GM19438 (cell line): Measurements from ENCODE around the gene SLC26A8.
"Not testable (repeated sequence)": the region's sequence is repeated elsewhere in the genome, so short reads cannot be mapped to it uniquely, and the experiment has no call there.

Source experiments
- ATAC-seq: cut with Tn5 transposase; IDR thresholded peaks from one replicate; pipeline ENCODE4 v1.9.1; 2021; ENCODE audit warnings: low read depth; ENCODE audit not compliant: unreplicated experiment

The SLC26A8 gene

DNA sequence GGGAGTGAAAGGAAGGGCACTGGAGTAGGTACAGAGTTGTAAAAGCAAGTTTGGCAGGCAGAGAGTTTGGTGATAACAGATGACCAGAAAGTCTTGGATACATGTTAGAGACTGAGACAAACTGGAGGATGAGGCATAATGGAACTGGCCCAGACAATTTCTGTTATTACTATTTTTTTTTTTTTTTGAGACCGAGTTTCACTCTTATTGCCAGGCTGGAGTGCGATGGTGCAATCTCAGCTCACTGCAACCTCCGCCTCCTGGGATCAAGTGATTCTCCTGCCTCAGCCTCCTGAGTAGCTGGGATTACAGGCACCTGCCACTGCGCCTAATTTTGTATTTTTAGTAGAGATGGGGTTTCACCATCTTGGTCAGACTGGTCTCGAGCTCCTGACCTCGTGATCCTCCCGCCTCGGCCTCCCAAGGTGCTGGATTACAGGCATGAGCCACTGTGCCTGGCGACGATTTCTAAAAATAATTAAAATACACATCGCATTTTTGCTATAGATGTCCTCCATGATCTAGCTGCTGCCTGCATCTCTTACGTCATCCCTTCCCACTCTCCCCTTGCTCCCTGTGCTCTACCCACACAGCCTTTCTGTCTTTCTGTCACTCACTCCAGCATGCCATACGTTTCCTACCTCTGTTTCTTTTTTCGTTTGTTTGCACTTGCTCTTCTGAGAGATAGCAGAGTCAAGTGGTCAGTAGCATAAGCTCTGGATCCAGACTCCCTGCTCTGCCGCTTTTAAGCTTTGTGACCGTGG, 26.7 kb upstream of the SLC26A8 start:
- ATAC-seq, result no peak

DNA sequence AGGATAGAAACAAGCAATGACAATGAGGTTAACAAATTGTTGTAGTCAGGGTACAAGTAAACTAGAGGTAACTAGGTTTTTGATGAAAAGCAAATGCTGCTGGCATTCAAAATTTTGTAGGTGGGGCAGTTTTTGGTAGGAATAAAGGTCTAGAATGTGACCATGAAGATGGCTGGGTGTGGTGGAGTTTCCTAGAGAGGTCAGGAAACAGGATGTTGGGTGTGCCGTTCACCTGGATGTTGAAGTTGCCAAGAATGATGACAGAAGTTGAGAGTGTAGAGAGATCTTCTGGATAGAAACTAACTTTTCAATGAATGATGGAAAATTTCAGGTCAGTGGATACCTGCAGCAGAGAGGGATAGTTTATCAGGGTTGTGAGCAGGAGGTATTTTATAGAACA, 25.9 kb upstream of the SLC26A8 start:
- no peak for ATAC-seq

DNA sequence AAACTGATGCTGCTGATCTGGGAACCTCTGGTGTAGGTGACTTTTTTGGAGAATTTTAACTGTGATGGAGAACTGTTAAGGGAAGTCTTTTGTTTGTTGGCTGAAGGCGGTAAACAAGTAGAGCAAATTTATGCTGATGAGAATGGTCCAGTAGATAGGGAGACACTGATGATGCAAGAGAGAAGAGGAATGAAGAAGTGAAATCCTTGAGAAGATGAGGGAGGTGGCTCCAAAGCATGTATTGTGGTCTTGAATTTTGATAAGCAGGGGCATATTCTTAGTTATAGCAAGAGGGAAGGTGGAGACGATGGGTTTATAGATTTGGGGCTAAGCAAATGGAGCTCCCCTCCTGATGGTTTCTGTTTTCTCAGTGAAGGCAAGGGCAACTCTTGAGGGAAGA, 25.1 kb upstream of the SLC26A8 start:
- no peak for ATAC-seq

DNA sequence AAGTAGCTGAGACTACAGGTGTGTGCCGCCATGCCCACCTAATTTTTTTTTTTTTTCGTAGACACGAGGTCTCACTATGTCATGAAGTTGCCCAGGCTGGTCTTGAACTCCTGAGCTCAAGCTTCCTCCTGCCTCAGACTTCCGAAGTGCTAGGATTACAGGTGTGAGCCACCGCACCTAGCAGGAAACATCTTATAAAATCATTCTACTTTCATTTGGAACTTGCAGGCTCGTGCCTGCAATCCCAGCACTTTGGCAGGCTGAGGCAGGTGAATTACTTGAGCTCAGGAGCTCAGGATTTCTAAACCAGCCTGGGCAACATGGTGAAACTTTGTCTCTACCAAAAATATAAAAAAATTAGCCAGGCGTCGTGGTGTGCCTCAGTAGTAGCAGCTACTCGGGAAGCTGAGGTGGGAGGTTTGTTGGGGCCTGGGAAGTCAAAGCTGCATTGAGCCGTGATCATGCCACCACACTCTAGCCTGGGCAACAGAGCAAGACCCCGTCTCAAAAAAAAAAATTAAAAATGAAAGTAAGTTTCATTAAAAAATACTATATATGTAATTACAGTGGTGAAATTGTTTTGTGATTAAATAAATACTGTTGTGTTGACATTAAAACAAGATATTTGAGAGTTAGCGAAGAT, 18.3 kb upstream of the SLC26A8 start:
- ATAC-seq, result no peak

DNA sequence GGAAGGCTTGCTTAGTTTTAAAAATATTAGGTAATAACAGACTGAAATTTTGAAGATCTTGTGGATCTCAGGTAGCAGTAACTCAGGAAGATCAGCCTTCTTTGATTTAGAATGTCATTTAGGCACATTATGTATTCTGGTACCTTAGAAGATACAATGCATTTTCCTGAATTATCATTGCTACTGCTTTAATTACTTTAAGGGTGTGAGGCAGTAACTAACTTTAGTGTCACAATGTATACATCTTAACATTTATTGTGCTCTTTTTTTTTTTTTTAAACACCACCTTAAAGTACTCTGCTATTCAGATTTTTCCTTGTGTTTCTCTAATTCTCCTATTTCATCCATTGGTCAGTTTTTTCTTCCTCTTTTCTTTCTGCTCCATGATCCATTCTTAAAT, 16.5 kb upstream of the SLC26A8 start:
- ATAC-seq, result no peak

DNA sequence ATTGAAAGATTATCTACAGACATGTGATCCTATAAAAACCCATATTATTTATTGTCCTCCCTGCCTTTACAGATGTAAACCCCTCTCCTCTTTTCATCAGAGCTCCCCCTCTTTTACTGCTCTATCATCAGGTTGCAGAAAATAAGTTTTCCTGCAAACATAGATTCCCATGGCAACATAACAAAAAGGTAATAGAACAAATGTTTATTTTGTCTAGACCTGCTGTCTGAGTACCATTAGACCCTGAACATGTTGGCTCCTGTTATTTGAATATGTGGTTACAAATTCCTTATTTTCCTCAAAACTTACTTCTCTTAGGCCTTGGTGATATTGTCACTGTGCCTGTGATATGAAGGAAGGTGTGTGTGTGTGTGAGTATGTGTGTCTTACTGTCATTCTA, 14.7 kb upstream of the SLC26A8 start:
- no peak for ATAC-seq

DNA sequence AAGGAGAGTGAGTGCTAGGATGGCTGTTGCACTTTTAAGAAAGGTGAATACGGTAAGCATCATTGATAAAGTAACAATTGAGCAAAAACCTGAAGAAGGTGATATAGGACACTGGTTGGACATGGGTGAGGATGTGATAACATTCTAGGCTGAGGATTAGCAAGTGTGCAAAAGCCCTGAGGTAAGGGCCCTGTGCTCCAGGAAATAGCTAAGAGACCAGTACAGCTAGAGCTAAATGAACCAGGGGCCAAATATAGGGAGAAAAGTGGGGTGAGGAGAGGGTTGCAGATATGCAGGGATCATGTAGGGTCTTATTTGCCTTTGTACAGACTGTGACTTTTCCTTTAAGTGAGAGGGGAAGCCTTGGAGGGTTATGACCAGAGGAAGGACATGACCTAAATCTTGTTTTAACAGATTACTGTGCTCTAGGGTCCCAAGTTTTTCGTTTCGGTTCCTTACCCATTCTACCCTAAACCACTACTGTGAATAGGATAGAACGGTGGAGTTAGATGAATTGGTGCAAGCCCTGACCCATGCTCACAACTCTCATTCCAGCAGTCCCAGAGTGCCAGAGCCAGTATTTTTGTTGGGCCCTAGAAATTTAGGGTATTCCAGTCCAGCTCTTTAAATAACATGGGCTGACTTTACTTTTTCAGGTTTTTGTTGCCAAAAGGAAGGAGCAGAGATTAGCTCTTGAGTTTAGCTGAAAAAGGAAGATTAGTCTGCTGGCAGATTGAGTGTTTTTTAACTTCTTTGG, 13.9 kb upstream of the SLC26A8 start:
- ATAC-seq, result no peak

DNA sequence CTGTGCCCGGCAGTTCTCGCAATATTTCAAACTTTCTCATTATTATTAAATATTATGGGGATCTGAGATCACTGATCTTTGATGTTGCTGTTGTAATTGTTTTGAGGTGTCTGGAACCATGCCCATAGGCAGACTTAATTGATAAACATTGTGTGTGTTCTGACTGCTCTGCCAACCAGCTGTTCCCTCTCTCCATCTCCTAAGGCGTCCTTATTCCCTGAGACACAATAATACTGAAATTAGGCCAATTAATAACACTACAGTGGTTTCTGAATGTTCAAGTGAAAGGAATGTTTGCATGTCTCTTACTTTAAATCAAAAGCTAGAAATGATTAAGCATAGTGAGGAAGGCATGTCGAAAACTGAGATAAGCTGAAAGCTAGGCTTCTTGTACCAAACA, 10.8 kb upstream of the SLC26A8 start:
- ATAC-seq, result no peak

DNA sequence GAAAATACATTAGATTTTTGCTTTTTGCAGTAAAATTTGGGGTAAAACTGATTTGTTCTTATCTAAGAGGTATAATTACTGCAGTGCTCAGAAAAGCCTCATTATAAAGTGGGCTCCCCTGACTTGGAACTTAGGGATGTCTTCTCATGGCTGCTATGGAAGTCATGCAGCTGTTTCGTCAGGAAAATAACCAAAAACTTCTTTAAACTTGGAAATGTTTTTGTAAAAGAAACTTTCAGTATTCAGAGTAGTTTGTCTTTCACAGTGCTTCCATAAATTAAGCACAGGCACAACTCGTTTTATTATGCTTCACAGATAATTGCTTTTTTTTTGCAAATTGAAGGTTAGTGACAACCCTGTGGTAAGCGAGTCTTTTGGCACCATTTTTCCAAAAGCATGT, 10.0 kb upstream of the SLC26A8 start:
- ATAC-seq, result no peak

DNA sequence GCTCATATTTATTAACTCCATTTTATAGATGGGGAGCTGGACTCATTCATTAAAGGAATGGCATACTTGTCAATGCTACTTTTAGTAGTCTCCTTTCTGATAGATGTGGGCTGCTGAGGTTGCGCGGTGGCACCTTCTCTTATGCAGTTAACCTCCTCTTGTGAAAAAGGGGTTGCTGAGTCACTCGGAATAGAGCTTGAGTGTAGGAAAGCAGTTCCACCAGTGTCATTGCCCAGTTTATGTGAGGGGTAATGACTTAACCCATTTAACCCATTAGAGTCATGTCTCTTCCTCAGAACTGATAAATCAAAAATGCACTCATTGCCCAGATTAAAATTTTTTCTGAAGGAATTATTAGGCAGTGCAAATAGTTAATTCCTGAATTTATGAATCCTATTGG, 9.5 kb upstream of the SLC26A8 start:
- ATAC-seq, result no peak

DNA sequence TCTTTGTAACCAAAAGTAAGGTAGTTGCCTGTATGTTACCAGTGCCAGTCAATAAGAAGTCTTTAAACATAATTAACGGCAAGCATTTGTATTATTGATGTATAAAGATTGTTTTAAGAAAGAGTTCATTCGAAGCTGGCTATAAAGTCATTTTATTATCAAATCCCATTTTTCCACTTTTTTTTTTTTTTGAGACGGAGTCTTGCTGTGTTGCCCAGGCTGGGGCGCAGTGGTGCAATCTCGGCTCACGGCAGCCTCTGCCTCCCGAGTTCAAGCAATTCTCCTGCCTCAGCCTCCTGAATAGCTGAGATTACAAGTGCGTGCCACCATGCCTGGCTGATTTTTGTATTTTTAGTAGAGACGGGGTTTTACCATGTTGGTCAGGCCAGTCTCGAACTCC, 8.7 kb upstream of the SLC26A8 start:
- not testable (repeated sequence) for ATAC-seq

DNA sequence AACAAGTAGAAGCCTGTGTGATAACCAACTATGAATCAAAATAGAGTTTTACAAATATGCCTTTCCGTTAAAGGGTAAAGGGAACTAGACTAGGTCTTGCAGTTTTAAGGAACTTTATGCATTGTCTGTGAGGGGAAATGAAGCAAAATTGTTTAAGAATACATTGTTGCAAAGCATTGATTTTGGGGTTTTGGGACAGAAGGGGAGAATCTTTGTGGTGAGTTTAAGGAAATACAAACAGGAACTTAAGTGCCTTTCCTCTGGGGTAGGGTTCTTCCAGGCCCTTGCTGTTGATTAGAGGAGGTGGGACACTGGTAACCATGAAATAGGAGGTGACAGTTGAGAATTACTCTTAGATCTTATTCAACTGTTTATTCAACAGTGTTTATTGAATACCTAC, 7.8 kb upstream of the SLC26A8 start:
- ATAC-seq, result no peak

DNA sequence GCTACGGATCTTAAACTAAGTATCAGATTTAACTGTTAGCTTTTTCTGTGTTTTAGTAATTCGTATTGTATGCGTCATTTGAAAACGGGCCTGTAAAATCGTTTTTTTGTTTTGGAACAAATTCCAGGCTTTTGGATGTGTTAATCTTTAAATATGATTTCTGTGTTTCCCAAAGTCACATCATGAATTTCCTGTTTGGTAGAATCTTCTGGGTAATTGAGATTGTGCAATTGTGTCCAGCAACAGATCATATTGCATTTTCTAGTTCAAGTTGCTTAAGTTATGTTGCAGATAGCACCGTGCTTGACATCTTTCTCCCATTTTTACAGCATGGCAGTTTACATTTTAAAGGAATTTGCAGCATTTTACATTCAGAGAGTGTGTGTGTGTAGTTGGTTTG, 5.0 kb upstream of the SLC26A8 start:
- ATAC-seq, result no peak

DNA sequence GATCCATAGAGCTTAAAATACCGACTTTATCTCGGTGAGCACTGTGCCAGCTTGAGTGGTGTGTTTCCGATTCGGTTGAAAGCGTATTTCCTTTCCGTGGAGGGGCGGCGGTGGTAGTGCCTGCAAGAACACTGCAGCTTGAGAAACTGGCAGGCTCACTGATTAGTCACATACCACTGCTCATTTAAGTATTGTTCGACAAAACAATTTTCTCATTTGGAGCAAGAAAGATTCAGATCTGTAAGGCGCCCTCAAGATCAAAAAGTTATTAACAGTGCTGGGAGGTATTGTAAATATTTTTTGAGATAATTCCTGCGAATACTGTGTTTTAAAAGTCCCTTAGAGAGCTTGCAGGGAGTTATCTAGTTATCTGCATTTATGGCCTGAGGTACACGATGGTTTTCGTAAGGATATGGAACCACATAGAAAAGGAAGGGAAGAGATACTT, 4.5 kb upstream of the SLC26A8 start:
- ATAC-seq, result no peak

DNA sequence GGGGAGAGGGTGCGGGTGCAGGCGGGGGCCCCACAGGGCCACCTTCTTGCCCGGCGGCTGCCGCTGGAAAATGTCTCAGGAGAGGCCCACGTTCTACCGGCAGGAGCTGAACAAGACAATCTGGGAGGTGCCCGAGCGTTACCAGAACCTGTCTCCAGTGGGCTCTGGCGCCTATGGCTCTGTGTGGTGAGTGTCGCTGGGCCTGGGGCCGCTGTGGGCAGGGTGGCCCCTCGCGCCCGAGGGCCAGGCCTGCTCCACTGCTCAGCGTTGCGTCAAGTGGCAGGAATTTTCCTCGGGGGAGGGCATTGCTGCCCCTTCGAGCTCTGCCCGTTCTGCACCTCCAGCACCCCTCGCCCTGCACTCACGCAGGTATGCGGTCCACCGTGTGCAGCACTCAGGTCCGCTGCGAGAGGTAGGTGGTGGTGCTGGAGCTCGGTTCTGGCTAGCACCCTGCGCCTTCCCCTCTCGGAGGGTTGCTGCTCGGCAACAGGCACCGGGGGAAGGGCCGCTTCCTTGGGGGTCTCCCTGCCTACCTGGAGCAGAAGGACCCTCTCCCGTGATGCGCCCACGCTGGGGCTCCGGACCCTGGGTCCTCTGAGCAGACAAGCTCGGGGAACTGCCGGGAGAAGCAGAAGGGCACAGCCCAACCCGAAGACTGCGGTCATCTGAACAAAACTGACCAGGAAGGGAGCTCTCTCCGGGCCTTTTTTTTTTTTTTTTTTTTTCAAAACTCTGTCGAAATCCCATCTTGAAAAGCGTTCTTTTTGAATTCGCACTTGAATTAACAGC, 3.8 kb upstream of the SLC26A8 start:
- ATAC-seq, result peak; percentile 23

DNA sequence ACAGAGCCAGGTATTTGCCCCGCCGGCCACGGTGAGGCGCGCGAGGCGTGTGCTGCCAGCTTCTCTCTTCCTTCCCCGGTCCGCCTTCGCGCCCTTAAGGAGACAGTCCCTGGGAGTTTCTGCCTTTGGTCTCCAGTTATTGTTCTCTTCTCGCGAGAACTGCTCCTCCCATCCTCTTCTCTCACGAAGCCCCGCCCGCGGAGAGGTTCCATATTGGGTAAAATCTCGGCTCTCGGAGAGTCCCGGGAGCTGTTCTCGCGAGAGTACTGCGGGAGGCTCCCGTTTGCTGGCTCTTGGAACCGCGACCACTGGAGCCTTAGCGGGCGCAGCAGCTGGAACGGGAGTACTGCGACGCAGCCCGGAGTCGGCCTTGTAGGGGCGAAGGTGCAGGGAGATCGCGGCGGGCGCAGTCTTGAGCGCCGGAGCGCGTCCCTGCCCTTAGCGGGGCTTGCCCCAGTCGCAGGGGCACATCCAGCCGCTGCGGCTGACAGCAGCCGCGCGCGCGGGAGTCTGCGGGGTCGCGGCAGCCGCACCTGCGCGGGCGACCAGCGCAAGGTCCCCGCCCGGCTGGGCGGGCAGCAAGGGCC, 3.2 kb upstream of the SLC26A8 start, which contains the start of gene MAPK14:
Gene MAPK14 (plus strand): TSS at position 308 of the 587 bp plus-strand sequence. CDS start 350 bp downstream, outside the sequence.
- ATAC-seq, result peak; percentile 69

DNA sequence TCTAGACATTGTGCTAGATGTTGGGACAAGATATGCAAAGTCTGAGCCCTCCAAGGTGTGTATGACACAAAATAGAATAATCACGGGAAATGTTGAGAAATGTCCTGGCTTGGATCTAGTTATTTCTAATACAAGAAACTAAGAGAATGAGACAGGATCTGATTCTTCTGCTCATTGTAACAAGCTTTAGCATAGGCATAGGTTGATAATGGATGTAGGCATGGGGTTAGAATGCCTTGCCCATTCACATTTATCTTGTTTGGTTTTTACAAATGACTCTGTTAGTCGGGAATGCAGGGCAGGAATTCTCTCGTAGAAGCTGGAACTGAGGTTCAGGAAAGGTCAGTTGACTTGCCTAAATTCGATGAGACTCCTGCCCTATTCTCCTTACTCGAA, 1.5 kb upstream of the SLC26A8 start:
- no peak for ATAC-seq

DNA sequence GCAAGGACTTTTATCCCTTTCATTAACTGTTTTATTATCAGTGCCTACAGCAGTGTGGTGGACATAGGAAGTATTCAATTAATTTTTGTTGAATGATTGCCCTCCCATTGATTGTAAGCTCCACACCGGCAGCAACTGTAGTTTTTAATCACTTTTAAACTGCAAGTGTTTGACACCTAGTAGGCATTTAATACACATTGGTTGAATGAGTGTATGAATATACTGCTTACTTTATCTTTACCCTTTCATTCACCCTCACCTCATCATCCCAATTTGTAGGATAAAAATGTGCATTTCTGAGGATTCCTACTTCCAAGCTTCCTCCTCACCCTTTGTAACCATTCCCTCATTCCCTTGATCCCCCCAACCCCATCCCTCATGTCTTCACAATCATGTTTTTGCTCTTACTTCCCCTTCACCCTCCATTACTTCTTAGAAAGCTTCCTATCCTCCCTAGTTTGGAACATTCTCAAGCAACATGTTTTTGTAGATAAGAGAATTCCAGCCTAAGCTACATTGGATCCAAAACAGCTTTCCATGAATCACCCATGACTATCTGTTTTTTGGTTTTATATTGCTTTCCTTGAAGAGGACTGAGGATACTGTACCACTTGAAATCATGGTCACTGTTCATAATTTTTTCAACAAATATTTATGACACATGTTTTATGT, 955 bp upstream of the SLC26A8 start:
- ATAC-seq, result no peak

DNA sequence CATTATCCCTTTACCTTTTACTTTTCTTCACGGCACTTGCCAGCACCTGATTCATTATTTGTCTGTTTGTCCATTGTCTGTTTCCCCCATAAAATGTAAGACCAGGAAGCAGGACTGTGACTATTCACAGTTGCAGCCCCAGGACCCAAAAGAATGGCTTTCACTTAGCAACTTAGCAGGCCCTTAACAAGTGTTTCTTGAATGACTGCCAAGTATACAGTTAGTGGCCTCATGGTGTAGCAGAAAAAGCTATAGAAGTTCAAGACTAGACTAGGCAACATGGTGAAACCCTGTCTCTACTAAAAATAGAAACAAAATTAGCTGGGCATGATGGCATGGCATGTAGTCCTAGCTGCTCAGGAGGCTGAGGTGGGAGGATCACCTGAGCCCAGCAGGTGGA, 4.3 kb downstream of the SLC26A8 start:
- ATAC-seq, result no peak

DNA sequence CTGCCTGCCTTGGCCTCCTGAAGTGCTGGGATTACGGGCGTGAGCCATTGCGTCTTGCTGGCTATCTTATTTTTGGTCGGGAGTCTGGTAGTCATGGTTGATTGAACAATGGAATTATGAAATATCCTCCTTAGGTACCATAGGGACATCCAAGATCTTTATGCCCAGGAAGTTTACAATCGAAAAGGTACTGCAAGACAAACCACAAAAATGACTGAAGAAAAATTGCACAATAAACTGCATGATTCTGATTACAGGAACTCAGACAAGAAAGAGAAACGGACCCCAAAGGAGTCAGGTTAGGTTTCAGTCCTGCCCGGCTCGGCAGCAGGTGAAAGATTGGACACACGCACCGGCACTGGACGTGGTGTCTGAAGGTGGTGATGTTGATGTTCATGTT, 5.3 kb downstream of the SLC26A8 start:
- ATAC-seq, result no peak
